Tibial nerve (tissue), 4 donors: ENCODE results near the gene CUX1. TPM values are rescaled to one million over a fixed set of nuclear protein-coding genes. Genes with fewer than 3 reads are reported as not detected.

Experiments
- DNase-seq, 2 donors: peaks; one replicate each; pipeline ENCODE4 v3.0.0-alpha.2; 2019; ENCODE audit warnings: low spot score in 2 of 2
- H3K27ac ChIP-seq, 4 donors: fragments of 200-600 bp; sonication (generic) in 3 of 4; one replicate each; pipeline ENCODE4 v1.5.1; 2017 to 2019; ENCODE audit warnings: mild to moderate bottlenecking in 1 of 4
- H3K27me3 ChIP-seq, 2 donors: fragments of 200-600 bp; sonication (generic) in 1 of 2; one replicate each; pipeline versions ENCODE4 v1.5.1 to v1.6.0; 2017 to 2019
- H3K36me3 ChIP-seq, 3 donors: fragments of 200-600 bp; sonication (generic); one replicate each; pipeline ENCODE4 v1.5.1; 2018 to 2019
- H3K4me1 ChIP-seq, 4 donors: fragments of 200-600 bp; sonication (generic) in 3 of 4; one replicate each; pipeline ENCODE4 v1.5.1; 2017 to 2019
- H3K4me3 ChIP-seq, 4 donors: fragments of 200-600 bp; sonication (generic) in 3 of 4; one replicate each; pipeline ENCODE4 v1.5.1; 2017 to 2019; ENCODE audit warnings: mild to moderate bottlenecking in 1 of 4, moderate library complexity in 1 of 4
- H3K9me3 ChIP-seq, 4 donors: fragments of 200-600 bp; sonication (generic) in 3 of 4; one replicate each; pipeline ENCODE4 v1.5.1; 2017 to 2019
- CTCF ChIP-seq, 5 experiments: fragments of 200-600 bp in 3 of 5; fragments of 450-650 bp in 2 of 5; sonication (generic) in 3 of 5; IDR thresholded peaks; one replicate each; pipeline ENCODE4 v1.5.1; 2016 to 2019; ENCODE audit warnings: antibody characterized with exemption in 5 of 5, mild to moderate bottlenecking in 3 of 5, moderate library complexity in 2 of 5
- EP300 ChIP-seq, 2 donors: sonication (generic); formaldehyde crosslinking; IDR thresholded peaks; one replicate each; pipeline ENCODE4 v1.6.1; 2017; ENCODE audit warnings: antibody characterized with exemption in 2 of 2, mild to moderate bottlenecking in 1 of 2
- POLR2A ChIP-seq, 2 donors: fragments of 450-650 bp; IDR thresholded peaks; one replicate each; pipeline ENCODE4 v1.6.1; 2017; ENCODE audit warnings: antibody characterized with exemption in 2 of 2, mild to moderate bottlenecking in 2 of 2, moderate library complexity in 2 of 2
- WGBS, 2 donors: methylation state at CpG; one replicate each; pipeline ENCODE4 v1.1.5; 2018; 5-methylcytosine and 5-hydroxymethylcytosine counted together
- total RNA-seq, 4 donors: library from RNA; depleted of rRNA; stranded (reverse); fragments of >200 nt; gene quantifications; one replicate each; pipeline ENCODE4 v1.1.0, GENCODE V29; 2016

Gene CUX1
- total RNA-seq, 4 donors from 2014 or later = 74.5 to 104 (median 84.3) TPM

GRCh38 chr7:101996131-101996691 lies 178.8 kb downstream of the CUX1 start:
- no peaks in the 10 kb centered on the region for H3K27me3 ChIP-seq
- no peak overlapping the region for H3K4me3 ChIP-seq
- no peaks in the 10 kb centered on the region for H3K36me3 ChIP-seq
- H3K9me3 ChIP-seq = no peaks in the 10 kb centered on the region
- H3K27ac ChIP-seq = peak overlapping the region in 1 of 4 donors; percentile 67
- no peak for TF ChIP-seq POLR2A (IDR thresholded peaks at IDR 0.05)
- WGBS, 2 donors = 68 to 70% methylated on average over 8 to 9 of the region's 10 CpGs
- no peak for DNase-seq
- H3K4me1 ChIP-seq = no peaks in the 10 kb centered on the region

DNA sequence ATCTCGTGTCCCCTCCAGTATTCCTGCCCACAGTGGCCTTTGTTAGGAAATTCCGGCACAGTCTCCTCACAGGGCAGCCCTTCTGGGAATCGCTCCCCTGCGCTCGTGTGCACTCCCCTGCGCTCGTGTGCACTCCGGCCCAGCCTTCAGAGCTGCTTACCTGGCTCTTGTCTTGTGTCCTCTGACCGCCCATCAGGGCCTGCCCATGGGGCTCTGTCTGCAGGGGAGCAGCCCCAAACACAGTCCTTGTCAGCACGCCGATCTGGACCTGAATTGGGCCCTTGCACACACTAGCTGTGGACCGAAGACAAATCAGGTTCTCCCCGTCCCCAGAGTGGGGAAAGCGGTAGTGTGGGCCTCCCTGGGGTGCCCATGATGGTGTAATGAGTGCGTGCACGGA lies 179.4 kb downstream of the CUX1 start:
- WGBS, 2 donors = 85 to 88% methylated on average over 16 of the region's 16 CpGs
- Histone ChIP-seq H3K9me3 (no peaks in the 10 kb centered on the region), H3K4me1 (no peaks in the 10 kb centered on the region), H3K27ac (peak overlapping the region in 2 of 4 donors; percentile 28 to 67), H3K36me3 (no peaks in the 10 kb centered on the region), H3K4me3 (no peak overlapping the region), H3K27me3 (no peaks in the 10 kb centered on the region)
- DNase-seq = no peak
- no peak for TF ChIP-seq CTCF (IDR thresholded peaks at IDR 0.05)
- TF ChIP-seq POLR2A (IDR thresholded peaks at IDR 0.05) = no peak
- TF ChIP-seq EP300 (IDR thresholded peaks at IDR 0.05) = no peak

GRCh38 chr7:101998029-101998905 lies 180.8 kb downstream of the CUX1 start:
- H3K36me3 ChIP-seq = no peaks in the 10 kb centered on the region
- H3K9me3 ChIP-seq = no peaks in the 10 kb centered on the region
- DNase-seq = no peak
- H3K27me3 ChIP-seq = no peaks in the 10 kb centered on the region
- no peaks in the 10 kb centered on the region for H3K4me1 ChIP-seq
- no peak overlapping the region for H3K4me3 ChIP-seq
- TF ChIP-seq EP300 (IDR thresholded peaks at IDR 0.05) = no peak
- TF ChIP-seq CTCF (IDR thresholded peaks at IDR 0.05) = no peak
- no peak for TF ChIP-seq POLR2A (IDR thresholded peaks at IDR 0.05)
- peak overlapping the region in 1 of 4 donors; percentile 7 for H3K27ac ChIP-seq
- 78 to 86% methylated on average over 24 of the region's 24 CpGs for WGBS, 2 donors

GRCh38 chr7:101998906-101999240 lies 181.4 kb downstream of the CUX1 start:
- TF ChIP-seq CTCF (IDR thresholded peaks at IDR 0.05) = no peak
- TF ChIP-seq EP300 (IDR thresholded peaks at IDR 0.05) = no peak
- TF ChIP-seq POLR2A (IDR thresholded peaks at IDR 0.05) = no peak
- H3K4me3 ChIP-seq = no peak overlapping the region
- no peaks in the 10 kb centered on the region for H3K4me1 ChIP-seq
- 45 to 47% methylated on average over 6 of the region's 6 CpGs for WGBS, 2 donors
- H3K27me3 ChIP-seq = no peaks in the 10 kb centered on the region
- DNase-seq = no peak
- H3K9me3 ChIP-seq = no peaks in the 10 kb centered on the region
- H3K27ac ChIP-seq = peak overlapping the region in 1 of 4 donors; percentile 7
- H3K36me3 ChIP-seq = no peaks in the 10 kb centered on the region

- DNase-seq = no peak
Observed at GRCh38 chr7:101999393-101999792, 182.0 kb downstream of the CUX1 start.

More at GRCh38 chr7:101999393-101999792, 182.0 kb downstream of the CUX1 start:
- Histone ChIP-seq H3K27me3 (no peaks in the 10 kb centered on the region), H3K36me3 (no peaks in the 10 kb centered on the region), H3K4me1 (peaks cover 0 to 5% (median 0%) of the 10 kb centered on the region in 4 donors), H3K27ac (no peak overlapping the region), H3K4me3 (no peak overlapping the region), H3K9me3 (no peaks in the 10 kb centered on the region)
- 79 to 87% methylated on average over 7 to 9 of the region's 9 CpGs for WGBS, 2 donors
- TF ChIP-seq CTCF (IDR thresholded peaks at IDR 0.05) (no peak), EP300 (IDR thresholded peaks at IDR 0.05) (no peak), POLR2A (IDR thresholded peaks at IDR 0.05) (no peak)
